Thyroid gland (tissue), 4 donors: Measurements from ENCODE around the gene ABTB1. TPM values are rescaled to one million over a fixed set of nuclear protein-coding genes. Genes with fewer than 3 reads are reported as not detected.

Experiments
- DNase-seq, 2 donors: peaks; one replicate each; pipeline ENCODE4 v3.0.0-alpha.2; 2019
- H3K27ac ChIP-seq, 3 donors: fragments of 200-600 bp; sonication (generic); 1 replicate in 2 of 3; 2 replicates in 1 of 3; pipeline ENCODE4 v1.5.1; 2016 to 2019; ENCODE audit warnings: mild to moderate bottlenecking in 1 of 3, moderate library complexity in 1 of 3
- H3K27me3 ChIP-seq: fragments of 200-600 bp; sonication (generic); one replicate; pipeline ENCODE4 v1.5.1; 2019
- H3K36me3 ChIP-seq, 2 donors: fragments of 200-600 bp; sonication (generic); one replicate each; pipeline ENCODE4 v1.5.1; 2016 to 2019
- H3K4me1 ChIP-seq, 2 donors: fragments of 200-600 bp; sonication (generic); one replicate each; pipeline ENCODE4 v1.5.1; 2017 to 2019
- H3K4me3 ChIP-seq, 3 donors: fragments of 200-600 bp; sonication (generic); replicated peaks in 1 of 3; 1 replicate in 2 of 3; 2 replicates in 1 of 3; pipeline ENCODE4 v1.5.1; 2016; ENCODE audit warnings: mild to moderate bottlenecking in 1 of 3
- H3K9me3 ChIP-seq: fragments of 200-600 bp; sonication (generic); one replicate; pipeline ENCODE4 v1.5.1; 2017
- POLR2A ChIP-seq, 2 donors: fragments of 450-650 bp; IDR thresholded peaks; one replicate each; pipeline ENCODE4 v1.6.1; 2017; ENCODE audit warnings: antibody characterized with exemption in 2 of 2, mild to moderate bottlenecking in 2 of 2, moderate library complexity in 1 of 2
- WGBS, 2 donors: methylation state at CpG; one replicate each; pipeline ENCODE4 v1.1.5; 2017; 5-methylcytosine and 5-hydroxymethylcytosine counted together
- intact Hi-C: fragments of 100-400 bp; cut with DNase I; formaldehyde crosslinking; loops from one replicate; pipeline ENCODE4 v1.15.1; 2023
- total RNA-seq, 4 donors: library from RNA; depleted of rRNA; stranded (reverse); fragments of >200 nt; gene quantifications; one replicate each; pipeline ENCODE4 v1.2.3, GENCODE V29; 2016
- TF ChIP-seq, protein P1 (sequence below), 6 experiments: fragments of 200-600 bp in 3 of 6; fragments of 450-650 bp in 3 of 6; sonication (generic) in 3 of 6; IDR thresholded peaks; one replicate each; pipeline ENCODE4 v1.5.1; 2016 to 2019; ENCODE audit warnings: antibody characterized with exemption in 6 of 6, mild to moderate bottlenecking in 2 of 6, inconsistent platforms in 1 of 6, moderate library complexity in 1 of 6

The ABTB1 gene
- total RNA-seq, 4 donors from 2014 or later = 18.9 to 29.1 (median 24.4) TPM

DNA sequence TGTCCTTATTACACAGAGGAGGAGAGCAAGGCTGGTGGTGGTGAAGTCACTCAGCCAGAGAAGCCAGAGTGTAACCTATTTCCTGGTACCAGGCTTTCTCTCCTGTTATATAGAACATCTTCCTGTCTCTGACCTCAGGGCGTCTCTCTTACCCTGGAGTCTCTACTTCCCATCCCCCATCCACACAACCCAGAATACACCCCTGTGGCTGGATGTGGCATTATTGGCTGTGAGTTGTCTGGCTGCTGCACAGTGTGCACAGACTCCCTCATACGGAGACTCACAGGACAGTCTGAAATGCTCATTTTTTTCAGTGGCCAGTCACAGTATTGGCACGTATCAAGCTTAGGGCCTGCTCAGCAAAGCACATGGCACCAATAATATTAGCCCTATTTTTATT lies 35.2 kb upstream of the ABTB1 start:
- no peak for TF ChIP-seq POLR2A (IDR thresholded peaks at IDR 0.05)
- TF ChIP-seq, protein P1, sequence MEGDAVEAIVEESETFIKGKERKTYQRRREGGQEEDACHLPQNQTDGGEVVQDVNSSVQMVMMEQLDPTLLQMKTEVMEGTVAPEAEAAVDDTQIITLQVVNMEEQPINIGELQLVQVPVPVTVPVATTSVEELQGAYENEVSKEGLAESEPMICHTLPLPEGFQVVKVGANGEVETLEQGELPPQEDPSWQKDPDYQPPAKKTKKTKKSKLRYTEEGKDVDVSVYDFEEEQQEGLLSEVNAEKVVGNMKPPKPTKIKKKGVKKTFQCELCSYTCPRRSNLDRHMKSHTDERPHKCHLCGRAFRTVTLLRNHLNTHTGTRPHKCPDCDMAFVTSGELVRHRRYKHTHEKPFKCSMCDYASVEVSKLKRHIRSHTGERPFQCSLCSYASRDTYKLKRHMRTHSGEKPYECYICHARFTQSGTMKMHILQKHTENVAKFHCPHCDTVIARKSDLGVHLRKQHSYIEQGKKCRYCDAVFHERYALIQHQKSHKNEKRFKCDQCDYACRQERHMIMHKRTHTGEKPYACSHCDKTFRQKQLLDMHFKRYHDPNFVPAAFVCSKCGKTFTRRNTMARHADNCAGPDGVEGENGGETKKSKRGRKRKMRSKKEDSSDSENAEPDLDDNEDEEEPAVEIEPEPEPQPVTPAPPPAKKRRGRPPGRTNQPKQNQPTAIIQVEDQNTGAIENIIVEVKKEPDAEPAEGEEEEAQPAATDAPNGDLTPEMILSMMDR (IDR thresholded peaks at IDR 0.05) = no peak
- no peak overlapping the region for H3K4me3 ChIP-seq
- intact Hi-C loops = no loop called here
- no peaks in the 10 kb centered on the region for H3K9me3 ChIP-seq
- no peak overlapping the region for H3K27ac ChIP-seq
- H3K36me3 ChIP-seq = no peaks in the 10 kb centered on the region
- H3K27me3 ChIP-seq = no peaks in the 10 kb centered on the region
- no peaks in the 10 kb centered on the region for H3K4me1 ChIP-seq
- WGBS, 2 donors = 76 to 84% methylated on average over 3 of the region's 3 CpGs
- DNase-seq = no peak

DNA sequence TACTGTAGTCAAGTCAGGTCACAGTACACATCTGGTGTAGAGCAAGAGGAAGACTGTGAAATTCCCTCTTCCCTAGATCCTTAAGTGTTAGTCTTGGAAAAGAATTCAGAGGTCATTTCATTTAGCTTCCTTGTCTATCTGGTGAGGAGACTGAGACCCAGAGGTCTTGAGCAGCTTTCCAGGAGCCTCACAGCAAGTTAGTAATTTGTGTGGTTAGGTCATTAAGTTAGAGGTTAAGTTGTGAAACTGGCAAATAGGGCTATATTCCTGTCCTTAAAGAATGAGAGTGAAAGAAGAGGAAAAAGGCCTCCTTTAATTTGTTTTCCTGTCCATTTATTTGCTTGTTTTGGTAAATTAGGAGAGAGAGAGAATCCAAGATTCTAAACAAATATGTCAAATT lies 34.8 kb upstream of the ABTB1 start:
- Histone ChIP-seq H3K9me3 (no peaks in the 10 kb centered on the region), H3K4me3 (no peak overlapping the region), H3K27ac (no peak overlapping the region), H3K4me1 (no peaks in the 10 kb centered on the region), H3K36me3 (no peaks in the 10 kb centered on the region), H3K27me3 (no peaks in the 10 kb centered on the region)
- intact Hi-C loops = no loop called here
- TF ChIP-seq POLR2A (IDR thresholded peaks at IDR 0.05) = no peak
- TF ChIP-seq, protein P1 (IDR thresholded peaks at IDR 0.05) = no peak
- DNase-seq = no peak

DNA sequence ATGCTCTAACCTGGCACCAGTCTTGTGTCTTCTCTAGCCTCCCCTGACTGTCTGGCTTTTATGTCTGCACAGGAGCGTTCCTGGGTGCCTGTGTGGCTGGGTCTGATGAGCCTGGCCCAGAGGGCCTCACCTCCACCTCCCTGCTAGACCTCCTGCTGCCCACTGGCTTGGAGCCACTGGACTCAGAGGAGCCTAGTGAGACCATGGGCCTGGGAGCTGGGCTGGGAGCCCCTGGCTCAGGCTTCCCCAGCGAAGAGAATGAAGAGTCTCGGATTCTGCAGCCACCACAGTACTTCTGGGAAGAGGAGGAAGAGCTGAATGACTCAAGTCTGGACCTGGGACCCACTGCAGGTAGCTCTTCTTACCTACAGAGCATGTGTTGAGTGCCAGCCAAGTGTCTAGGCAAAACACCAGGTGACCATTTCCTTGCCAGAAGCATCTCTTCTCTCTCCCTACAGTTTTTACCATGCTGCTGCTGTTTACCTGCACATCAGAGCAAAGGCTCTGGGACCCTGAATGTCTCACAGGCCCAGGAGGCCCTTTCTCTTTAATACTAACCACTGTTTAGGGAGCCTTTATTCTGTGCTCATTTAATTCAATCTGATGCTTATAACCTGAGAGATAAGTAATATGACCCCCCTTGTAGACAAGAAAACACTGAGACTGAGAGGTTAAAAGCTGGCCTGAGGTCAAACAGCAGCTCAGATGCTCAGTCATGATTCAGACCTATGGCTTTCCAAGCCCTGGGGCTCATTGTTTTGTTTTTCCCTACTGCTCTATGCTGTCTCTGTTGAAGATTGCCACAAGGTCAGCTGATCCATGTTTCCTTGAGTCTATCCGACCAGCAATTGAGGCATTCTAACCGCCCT lies 33.3 kb upstream of the ABTB1 start:
- Histone ChIP-seq H3K27me3 (no peaks in the 10 kb centered on the region), H3K4me1 (no peaks in the 10 kb centered on the region), H3K27ac (no peak overlapping the region), H3K9me3 (no peaks in the 10 kb centered on the region), H3K36me3 (no peaks in the 10 kb centered on the region), H3K4me3 (no peak overlapping the region)
- TF ChIP-seq, protein P1 (IDR thresholded peaks at IDR 0.05) = no peak
- no peak for TF ChIP-seq POLR2A (IDR thresholded peaks at IDR 0.05)
- 87 to 100% methylated on average over 1 to 5 of the region's 5 CpGs for WGBS, 2 donors
- DNase-seq = no peak
- intact Hi-C loops = no loop called here

- Histone ChIP-seq H3K27me3 (no peaks in the 10 kb centered on the region), H3K9me3 (no peaks in the 10 kb centered on the region), H3K4me1 (no peaks in the 10 kb centered on the region), H3K27ac (no peak overlapping the region), H3K36me3 (no peaks in the 10 kb centered on the region), H3K4me3 (no peak overlapping the region)
- TF ChIP-seq, protein P1 (IDR thresholded peaks at IDR 0.05) = no peak
- TF ChIP-seq POLR2A (IDR thresholded peaks at IDR 0.05) = no peak
- WGBS, 2 donors = 100% methylated on average over 3 of the region's 3 CpGs
- no peak for DNase-seq
- intact Hi-C loops = no loop called here
Measured at GRCh38 chr3:127640042-127640355, 32.8 kb upstream of the ABTB1 start.

GRCh38 chr3:127644641-127645370 lies 27.9 kb upstream of the ABTB1 start:
- no peaks in the 10 kb centered on the region for H3K9me3 ChIP-seq
- no peak for DNase-seq

More at GRCh38 chr3:127644641-127645370, 27.9 kb upstream of the ABTB1 start:
- intact Hi-C loops = no loop called here
- TF ChIP-seq POLR2A (IDR thresholded peaks at IDR 0.05) = no peak
- TF ChIP-seq, protein P1 (IDR thresholded peaks at IDR 0.05) = no peak
- no peaks in the 10 kb centered on the region for H3K4me1 ChIP-seq
- 85 to 95% methylated on average over 5 of the region's 5 CpGs for WGBS, 2 donors
- no peak overlapping the region for H3K4me3 ChIP-seq
- no peaks in the 10 kb centered on the region for H3K27me3 ChIP-seq
- no peak overlapping the region for H3K27ac ChIP-seq
- H3K36me3 ChIP-seq = no peaks in the 10 kb centered on the region
